ACHN (cell line): ENCODE results near the gene MXRA7.
"Not testable (repeated sequence)": the region's sequence is repeated elsewhere in the genome, so short reads cannot be mapped to it uniquely, and the experiment has no call there.

ENCODE experiments used
- DNase-seq: peaks from one replicate; pipeline ENCODE4 v3.0.0-alpha.2; 2015
- in situ Hi-C: cut with HindIII; loops from 2 replicates; pipeline ENCODE4 v1.10.0; 2017; ENCODE audit warnings: low sequenced_read_pairs, low pct_ligation_motif_present, low pct_unique_long_range_greater_than_20kb

MXRA7 gene

GRCh38 chr17:76720941-76721340, 10.2 kb upstream of the MXRA7 start:
- no peak for DNase-seq
- in situ Hi-C loops = no loop called here

GRCh38 chr17:76720211-76720610, 9.4 kb upstream of the MXRA7 start:
- no peak for DNase-seq

GRCh38 chr17:76718516-76718915, 7.8 kb upstream of the MXRA7 start:
- in situ Hi-C loops = no loop called here
- no peak for DNase-seq

More at GRCh38 chr17:76720211-76720610, 9.4 kb upstream of the MXRA7 start:
- in situ Hi-C loops = no loop called here

GRCh38 chr17:76716839-76717215, 6.1 kb upstream of the MXRA7 start:
- DNase-seq = no peak
- in situ Hi-C loops = no loop called here

- no peak for DNase-seq
- in situ Hi-C loops = no loop called here
These were observed 5.5 kb upstream of the MXRA7 start for GRCh38 chr17:76716146-76716838.

GRCh38 chr17:76715496-76715830, 4.7 kb upstream of the MXRA7 start:
- DNase-seq = no peak
- in situ Hi-C loops = no loop called here

GRCh38 chr17:76714822-76715495, 4.2 kb upstream of the MXRA7 start:
- DNase-seq = peak; percentile 59
- in situ Hi-C loops = no loop called here

GRCh38 chr17:76714336-76714735, 3.6 kb upstream of the MXRA7 start:
- in situ Hi-C loops = no loop called here
- no peak for DNase-seq

- no peak for DNase-seq
- in situ Hi-C loops = no loop called here
These were observed 3.0 kb upstream of the MXRA7 start for GRCh38 chr17:76713765-76714164.

- DNase-seq, in situ Hi-C loops: not testable (repeated sequence)
These were observed 1.6 kb upstream of the MXRA7 start for GRCh38 chr17:76712321-76712720.

GRCh38 chr17:76709951-76710862, 558 bp downstream of the MXRA7 start:
- not testable (repeated sequence) for DNase-seq

GRCh38 chr17:76709077-76709950, 1.5 kb downstream of the MXRA7 start:
- in situ Hi-C loops = no loop called here
- peak; percentile 99 for DNase-seq

More at GRCh38 chr17:76709951-76710862, 558 bp downstream of the MXRA7 start:
- in situ Hi-C loops = not testable (repeated sequence)

GRCh38 chr17:76707985-76708807, 2.6 kb downstream of the MXRA7 start:
- DNase-seq = peak; percentile 57
- in situ Hi-C loops = no loop called here

GRCh38 chr17:76706817-76707216, 3.9 kb downstream of the MXRA7 start:
- no peak for DNase-seq
- in situ Hi-C loops = no loop called here

GRCh38 chr17:76704805-76705204, 6.0 kb downstream of the MXRA7 start:
- DNase-seq = no peak
- in situ Hi-C loops = no loop called here

- in situ Hi-C loops = no loop called here
- DNase-seq = no peak
These were observed 7.7 kb downstream of the MXRA7 start for GRCh38 chr17:76702941-76703637.

GRCh38 chr17:76702076-76702475, 8.7 kb downstream of the MXRA7 start:
- in situ Hi-C loops = no loop called here
- no peak for DNase-seq
